ENCODE data around the gene GALNT13.

DNA sequence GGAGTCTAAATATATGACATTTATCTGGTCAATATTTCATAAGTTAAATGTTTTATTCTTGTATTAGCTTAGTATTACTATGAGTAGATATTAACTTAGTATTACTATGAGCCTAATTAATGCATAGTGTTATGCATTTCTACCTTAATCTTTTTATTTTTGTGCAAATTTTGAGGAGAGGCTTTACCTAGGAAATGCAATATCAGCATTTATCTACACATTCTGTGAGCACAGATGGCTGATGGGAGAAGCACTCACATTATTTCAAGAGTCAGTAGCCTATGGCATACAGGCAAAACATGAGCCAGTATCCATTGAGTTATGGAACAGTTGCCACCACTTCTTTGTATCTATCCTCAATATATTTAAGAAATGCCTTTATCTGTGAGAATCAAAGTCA is 422.1 kb downstream of the GALNT13 start:
- TF ChIP-seq SUZ12 (IDR thresholded peaks at IDR 0.05; ENCODE audit: extremely low read depth, insufficient read depth, insufficient read length) (no peak), ZNF274 (IDR thresholded peaks at IDR 0.05; ENCODE audit: low read depth, low read length) (no peak)

Measured in NT2/D1 (cell line).